HepG2 (cell line): ENCODE data around the gene NGDN. TPM values are rescaled to one million over a fixed set of nuclear protein-coding genes. Genes with fewer than 3 reads are reported as not detected.
A peak's percentile ranks its signal among the peaks of the same experiment; 100 is the strongest.

Experiments
- ASH2L ChIP-seq: fragments of 300-600, 200-600 bp; sonication (generic); IDR thresholded peaks from 2 replicates; pipeline ENCODE4 v1.7.0; 2017; ENCODE audit warnings: low read depth, mild to moderate bottlenecking, moderate library complexity, mixed read lengths, low read length; ENCODE audit not compliant: insufficient read length
- ATRX ChIP-seq: sonication (generic); formaldehyde crosslinking; IDR thresholded peaks from 2 replicates; pipeline ENCODE4 v1.4.0; 2020; ENCODE audit warnings: missing genetic modification reagents, borderline replicate concordance
- E2F1 ChIP-seq: sonication (generic); formaldehyde crosslinking; IDR thresholded peaks from 2 replicates; pipeline ENCODE4 v1.5.0; 2020; ENCODE audit warnings: missing genetic modification reagents
- NFKB2 ChIP-seq: sonication (generic); formaldehyde crosslinking; IDR thresholded peaks from 2 replicates; pipeline ENCODE4 v1.4.0; 2020; ENCODE audit warnings: missing genetic modification reagents, borderline replicate concordance
- TCF7L2 ChIP-seq: IDR thresholded peaks from 2 replicates; pipeline ENCODE4 v1.6.1; 2011; ENCODE audit warnings: mild to moderate bottlenecking, low read depth, low read length, moderate library complexity
- ZNF18 ChIP-seq: sonication (generic); formaldehyde crosslinking; IDR thresholded peaks from 2 replicates; pipeline ENCODE4 v1.8.0; 2022; ENCODE audit warnings: mild to moderate bottlenecking, missing genetic modification reagents; ENCODE audit not compliant: insufficient replicate concordance
- ZNF576 ChIP-seq: sonication (generic); formaldehyde crosslinking; IDR thresholded peaks from 2 replicates; pipeline ENCODE4 v1.4.0; 2020; ENCODE audit warnings: mild to moderate bottlenecking, missing genetic modification reagents
- ZNF577 ChIP-seq: sonication (generic); formaldehyde crosslinking; IDR thresholded peaks from 2 replicates; pipeline ENCODE4 v1.4.0; 2020; ENCODE audit warnings: mild to moderate bottlenecking, low read depth, missing genetic modification reagents, borderline replicate concordance
- ZNF883 ChIP-seq: sonication (generic); formaldehyde crosslinking; IDR thresholded peaks from 2 replicates; pipeline ENCODE4 v1.5.1; 2020; ENCODE audit warnings: mild to moderate bottlenecking, missing genetic modification reagents; ENCODE audit errors: not compliant biosample characterization
- polyA plus RNA-seq, 8 experiments: library from polyadenylated mRNA; depleted of rRNA in 3 of 8; stranded (reverse) in 7 of 8; unstranded in 1 of 8; fragments of >200 nt; fragmentation: Illumina TruSeq in 4 of 8; extraction: Trizol in 4 of 8; gene quantifications; 2 replicates each; pipeline versions ENCODE4 v1.2.1 to v1.2.3, GENCODE V29; 2011 to 2016; ENCODE audit warnings: low read depth in 4 of 8, missing spikeins in 1 of 8, mixed read lengths in 1 of 8; ENCODE audit not compliant: insufficient read depth in 1 of 8
- total RNA-seq, 5 experiments: library from RNA; depleted of rRNA; stranded (reverse); fragments of >200 nt; fragmentation: Illumina TruSeq; extraction: Trizol; gene quantifications; 2 replicates each; pipeline ENCODE4 v1.2.3, GENCODE V29; 2016; ENCODE audit warnings: low read depth in 1 of 5
- TF ChIP-seq, protein P1 (sequence below): sonication (generic); formaldehyde crosslinking; IDR thresholded peaks from 2 replicates; pipeline ENCODE4 v1.4.0; 2020; ENCODE audit warnings: mild to moderate bottlenecking, missing genetic modification reagents
- TF ChIP-seq, protein P2 (sequence below), 2 experiments: fragments of 450-650 bp in 1 of 2; sonication (generic) in 1 of 2; formaldehyde crosslinking in 1 of 2; IDR thresholded peaks; 2 replicates each; pipeline versions ENCODE4 v1.6.1 to v1.8.0; 2016 to 2022; ENCODE audit warnings: antibody characterized with exemption in 1 of 2, mild to moderate bottlenecking in 1 of 2, missing genetic modification reagents in 1 of 2
- TF ChIP-seq, protein P3 (sequence below): sonication (generic); IDR thresholded peaks from 2 replicates; pipeline ENCODE4 v1.6.1; 2016; ENCODE audit warnings: low read depth, borderline replicate concordance

NGDN gene
- total and polyA plus RNA-seq, 2 of the 13 experiments (the other 11 are each of a cell fraction or from before 2014, with no cell fraction given), result 154 to 216 TPM

- TF ChIP-seq E2F1 (CRISPR knock-in tag) (no peak), ZNF883 (peak; percentile 32), ATRX (CRISPR knock-in tag) (no peak), TCF7L2 (no peak), ZNF577 (no peak), ZNF576 (CRISPR knock-in tag) (no peak), NFKB2 (CRISPR knock-in tag) (no peak), ZNF18 (no peak), ASH2L (no peak)
- TF ChIP-seq, protein P1, sequence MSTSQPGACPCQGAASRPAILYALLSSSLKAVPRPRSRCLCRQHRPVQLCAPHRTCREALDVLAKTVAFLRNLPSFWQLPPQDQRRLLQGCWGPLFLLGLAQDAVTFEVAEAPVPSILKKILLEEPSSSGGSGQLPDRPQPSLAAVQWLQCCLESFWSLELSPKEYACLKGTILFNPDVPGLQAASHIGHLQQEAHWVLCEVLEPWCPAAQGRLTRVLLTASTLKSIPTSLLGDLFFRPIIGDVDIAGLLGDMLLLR (CRISPR knock-in tag), result 0 out of 2 replicates have a peak, but pooled peaks have one; percentile 45
- TF ChIP-seq, protein P2, sequence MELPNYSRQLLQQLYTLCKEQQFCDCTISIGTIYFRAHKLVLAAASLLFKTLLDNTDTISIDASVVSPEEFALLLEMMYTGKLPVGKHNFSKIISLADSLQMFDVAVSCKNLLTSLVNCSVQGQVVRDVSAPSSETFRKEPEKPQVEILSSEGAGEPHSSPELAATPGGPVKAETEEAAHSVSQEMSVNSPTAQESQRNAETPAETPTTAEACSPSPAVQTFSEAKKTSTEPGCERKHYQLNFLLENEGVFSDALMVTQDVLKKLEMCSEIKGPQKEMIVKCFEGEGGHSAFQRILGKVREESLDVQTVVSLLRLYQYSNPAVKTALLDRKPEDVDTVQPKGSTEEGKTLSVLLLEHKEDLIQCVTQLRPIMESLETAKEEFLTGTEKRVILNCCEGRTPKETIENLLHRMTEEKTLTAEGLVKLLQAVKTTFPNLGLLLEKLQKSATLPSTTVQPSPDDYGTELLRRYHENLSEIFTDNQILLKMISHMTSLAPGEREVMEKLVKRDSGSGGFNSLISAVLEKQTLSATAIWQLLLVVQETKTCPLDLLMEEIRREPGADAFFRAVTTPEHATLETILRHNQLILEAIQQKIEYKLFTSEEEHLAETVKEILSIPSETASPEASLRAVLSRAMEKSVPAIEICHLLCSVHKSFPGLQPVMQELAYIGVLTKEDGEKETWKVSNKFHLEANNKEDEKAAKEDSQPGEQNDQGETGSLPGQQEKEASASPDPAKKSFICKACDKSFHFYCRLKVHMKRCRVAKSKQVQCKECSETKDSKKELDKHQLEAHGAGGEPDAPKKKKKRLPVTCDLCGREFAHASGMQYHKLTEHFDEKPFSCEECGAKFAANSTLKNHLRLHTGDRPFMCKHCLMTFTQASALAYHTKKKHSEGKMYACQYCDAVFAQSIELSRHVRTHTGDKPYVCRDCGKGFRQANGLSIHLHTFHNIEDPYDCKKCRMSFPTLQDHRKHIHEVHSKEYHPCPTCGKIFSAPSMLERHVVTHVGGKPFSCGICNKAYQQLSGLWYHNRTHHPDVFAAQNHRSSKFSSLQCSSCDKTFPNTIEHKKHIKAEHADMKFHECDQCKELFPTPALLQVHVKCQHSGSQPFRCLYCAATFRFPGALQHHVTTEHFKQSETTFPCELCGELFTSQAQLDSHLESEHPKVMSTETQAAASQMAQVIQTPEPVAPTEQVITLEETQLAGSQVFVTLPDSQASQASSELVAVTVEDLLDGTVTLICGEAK (IDR thresholded peaks at IDR 0.05), result no peak
- TF ChIP-seq, protein P2 (CRISPR knock-in tag; IDR thresholded peaks at IDR 0.05), result 0 out of 2 replicates have a peak, but pooled peaks have one; percentile 58
- TF ChIP-seq, protein P3, sequence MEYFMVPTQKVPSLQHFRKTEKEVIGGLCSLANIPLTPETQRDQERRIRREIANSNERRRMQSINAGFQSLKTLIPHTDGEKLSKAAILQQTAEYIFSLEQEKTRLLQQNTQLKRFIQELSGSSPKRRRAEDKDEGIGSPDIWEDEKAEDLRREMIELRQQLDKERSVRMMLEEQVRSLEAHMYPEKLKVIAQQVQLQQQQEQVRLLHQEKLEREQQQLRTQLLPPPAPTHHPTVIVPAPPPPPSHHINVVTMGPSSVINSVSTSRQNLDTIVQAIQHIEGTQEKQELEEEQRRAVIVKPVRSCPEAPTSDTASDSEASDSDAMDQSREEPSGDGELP, result no peak
Measured at GRCh38 chr14:23436327-23437132, 33.0 kb upstream of the NGDN start (continued).
